ENCODE results near the gene PPP1R13B.

DNA sequence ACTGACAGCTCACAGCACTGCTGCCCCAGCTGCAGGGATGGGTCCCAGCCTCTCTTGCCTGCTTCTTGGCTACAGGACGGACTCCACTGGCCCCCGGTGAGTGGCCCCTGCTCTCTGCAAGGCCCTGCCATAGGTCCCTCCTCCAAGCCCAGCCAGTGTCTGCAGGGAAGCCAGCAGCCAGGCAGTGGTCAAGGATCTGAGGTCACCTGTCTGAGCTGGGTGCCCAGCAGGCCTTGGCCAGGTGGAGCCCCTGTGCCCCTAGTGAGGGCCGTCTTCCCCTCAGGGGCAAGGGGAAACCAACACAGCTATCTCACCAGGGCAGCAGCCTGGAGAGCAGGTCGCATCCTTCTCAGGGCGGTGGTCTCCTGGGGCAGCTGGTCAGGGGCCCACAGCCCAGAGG is 145.3 kb downstream of the PPP1R13B start:
- TF ChIP-seq, protein P1, sequence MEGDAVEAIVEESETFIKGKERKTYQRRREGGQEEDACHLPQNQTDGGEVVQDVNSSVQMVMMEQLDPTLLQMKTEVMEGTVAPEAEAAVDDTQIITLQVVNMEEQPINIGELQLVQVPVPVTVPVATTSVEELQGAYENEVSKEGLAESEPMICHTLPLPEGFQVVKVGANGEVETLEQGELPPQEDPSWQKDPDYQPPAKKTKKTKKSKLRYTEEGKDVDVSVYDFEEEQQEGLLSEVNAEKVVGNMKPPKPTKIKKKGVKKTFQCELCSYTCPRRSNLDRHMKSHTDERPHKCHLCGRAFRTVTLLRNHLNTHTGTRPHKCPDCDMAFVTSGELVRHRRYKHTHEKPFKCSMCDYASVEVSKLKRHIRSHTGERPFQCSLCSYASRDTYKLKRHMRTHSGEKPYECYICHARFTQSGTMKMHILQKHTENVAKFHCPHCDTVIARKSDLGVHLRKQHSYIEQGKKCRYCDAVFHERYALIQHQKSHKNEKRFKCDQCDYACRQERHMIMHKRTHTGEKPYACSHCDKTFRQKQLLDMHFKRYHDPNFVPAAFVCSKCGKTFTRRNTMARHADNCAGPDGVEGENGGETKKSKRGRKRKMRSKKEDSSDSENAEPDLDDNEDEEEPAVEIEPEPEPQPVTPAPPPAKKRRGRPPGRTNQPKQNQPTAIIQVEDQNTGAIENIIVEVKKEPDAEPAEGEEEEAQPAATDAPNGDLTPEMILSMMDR (IDR thresholded peaks at IDR 0.05; ENCODE audit: low read length): no peak
- no peak for TF ChIP-seq EZH2 (IDR thresholded peaks at IDR 0.05; ENCODE audit: borderline replicate concordance, low read length)
